AG09319 (cell line): ENCODE results near the gene TMCO1.
"Not testable (repeated sequence)": the region's sequence is repeated elsewhere in the genome, so short reads cannot be mapped to it uniquely, and the experiment has no call there.

Source experiments
- DNase-seq: peaks from one replicate; pipeline ENCODE4 v3.0.0-alpha.2; 2010; ENCODE audit warnings: low read depth; ENCODE audit errors: extremely low read depth
- TF ChIP-seq, protein P1 (sequence below): IDR thresholded peaks from 2 replicates; pipeline ENCODE4 v1.5.1; 2011; ENCODE audit warnings: low read depth, mild to moderate bottlenecking, inconsistent platforms, low read length, moderate library complexity

The TMCO1 gene

DNA sequence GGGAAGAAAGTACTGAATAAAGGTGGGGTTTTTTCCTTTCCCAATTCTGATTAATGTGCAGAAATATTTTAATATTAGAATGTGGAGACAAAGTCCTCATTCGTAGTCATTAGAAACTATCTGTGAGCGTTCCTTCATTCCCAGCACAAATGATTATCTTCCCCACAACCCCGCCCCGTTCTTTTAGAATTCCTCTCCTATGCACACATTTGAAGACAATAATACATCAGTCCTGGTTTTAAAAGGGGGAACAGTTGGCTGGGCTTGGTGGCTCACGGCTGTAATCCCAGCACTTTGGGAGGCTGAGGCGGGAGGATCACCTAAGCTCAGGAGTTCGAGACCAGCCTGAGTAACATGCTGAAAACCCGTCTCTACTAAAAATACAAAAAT is 71.2 kb downstream of the TMCO1 start:
- TF ChIP-seq, protein P1, sequence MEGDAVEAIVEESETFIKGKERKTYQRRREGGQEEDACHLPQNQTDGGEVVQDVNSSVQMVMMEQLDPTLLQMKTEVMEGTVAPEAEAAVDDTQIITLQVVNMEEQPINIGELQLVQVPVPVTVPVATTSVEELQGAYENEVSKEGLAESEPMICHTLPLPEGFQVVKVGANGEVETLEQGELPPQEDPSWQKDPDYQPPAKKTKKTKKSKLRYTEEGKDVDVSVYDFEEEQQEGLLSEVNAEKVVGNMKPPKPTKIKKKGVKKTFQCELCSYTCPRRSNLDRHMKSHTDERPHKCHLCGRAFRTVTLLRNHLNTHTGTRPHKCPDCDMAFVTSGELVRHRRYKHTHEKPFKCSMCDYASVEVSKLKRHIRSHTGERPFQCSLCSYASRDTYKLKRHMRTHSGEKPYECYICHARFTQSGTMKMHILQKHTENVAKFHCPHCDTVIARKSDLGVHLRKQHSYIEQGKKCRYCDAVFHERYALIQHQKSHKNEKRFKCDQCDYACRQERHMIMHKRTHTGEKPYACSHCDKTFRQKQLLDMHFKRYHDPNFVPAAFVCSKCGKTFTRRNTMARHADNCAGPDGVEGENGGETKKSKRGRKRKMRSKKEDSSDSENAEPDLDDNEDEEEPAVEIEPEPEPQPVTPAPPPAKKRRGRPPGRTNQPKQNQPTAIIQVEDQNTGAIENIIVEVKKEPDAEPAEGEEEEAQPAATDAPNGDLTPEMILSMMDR = no peak
- no peak for DNase-seq

- TF ChIP-seq, protein P1 = no peak
- DNase-seq = peak; percentile 89
Measured at GRCh38 chr1:165696625-165697100, 72.0 kb downstream of the TMCO1 start.

DNA sequence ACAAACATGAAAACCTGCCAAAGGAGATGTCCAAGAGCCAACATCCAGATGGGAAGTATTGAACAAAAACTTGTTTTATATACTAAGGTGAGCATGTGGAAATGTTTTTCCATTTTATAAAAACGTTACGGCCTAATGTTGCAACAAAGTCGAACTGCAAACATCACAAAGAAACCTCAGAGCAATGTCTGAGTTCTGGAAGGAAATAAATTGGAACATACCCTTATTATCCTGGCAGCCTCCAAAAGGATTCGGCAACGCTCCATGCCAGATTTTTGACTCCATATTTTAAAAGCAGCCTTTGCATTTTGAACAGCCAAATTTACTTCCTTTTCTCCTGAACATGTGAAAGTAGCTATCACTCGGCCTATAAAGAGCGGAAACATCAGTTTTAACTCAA is 73.6 kb downstream of the TMCO1 start:
- TF ChIP-seq, protein P1 = no peak
- no peak for DNase-seq

DNA sequence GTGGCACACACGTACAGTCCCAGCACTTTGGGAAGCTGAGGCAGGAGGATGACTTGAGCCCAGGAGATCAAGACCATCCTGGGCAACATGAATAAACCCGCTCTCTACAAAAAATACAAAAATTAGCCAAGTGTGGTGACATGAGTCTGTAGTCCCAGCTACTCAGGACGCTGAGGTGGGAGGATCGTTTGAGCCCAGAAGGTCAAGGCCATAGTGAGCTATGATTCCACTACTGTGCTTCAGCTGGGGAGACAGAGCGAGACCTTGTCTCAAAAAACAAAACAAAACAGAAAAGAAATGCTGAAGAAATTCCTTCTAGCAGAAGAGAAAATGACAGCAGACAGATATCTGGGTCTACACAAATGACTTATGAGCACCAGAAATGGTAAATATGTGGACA is 80.6 kb downstream of the TMCO1 start:
- TF ChIP-seq, protein P1 = no peak

GRCh38 chr1:165686971-165687433 is 81.7 kb downstream of the TMCO1 start:
- TF ChIP-seq, protein P1 = no peak

More for the DNA sequence above, 80.6 kb downstream of the TMCO1 start:
- DNase-seq = no peak

DNA sequence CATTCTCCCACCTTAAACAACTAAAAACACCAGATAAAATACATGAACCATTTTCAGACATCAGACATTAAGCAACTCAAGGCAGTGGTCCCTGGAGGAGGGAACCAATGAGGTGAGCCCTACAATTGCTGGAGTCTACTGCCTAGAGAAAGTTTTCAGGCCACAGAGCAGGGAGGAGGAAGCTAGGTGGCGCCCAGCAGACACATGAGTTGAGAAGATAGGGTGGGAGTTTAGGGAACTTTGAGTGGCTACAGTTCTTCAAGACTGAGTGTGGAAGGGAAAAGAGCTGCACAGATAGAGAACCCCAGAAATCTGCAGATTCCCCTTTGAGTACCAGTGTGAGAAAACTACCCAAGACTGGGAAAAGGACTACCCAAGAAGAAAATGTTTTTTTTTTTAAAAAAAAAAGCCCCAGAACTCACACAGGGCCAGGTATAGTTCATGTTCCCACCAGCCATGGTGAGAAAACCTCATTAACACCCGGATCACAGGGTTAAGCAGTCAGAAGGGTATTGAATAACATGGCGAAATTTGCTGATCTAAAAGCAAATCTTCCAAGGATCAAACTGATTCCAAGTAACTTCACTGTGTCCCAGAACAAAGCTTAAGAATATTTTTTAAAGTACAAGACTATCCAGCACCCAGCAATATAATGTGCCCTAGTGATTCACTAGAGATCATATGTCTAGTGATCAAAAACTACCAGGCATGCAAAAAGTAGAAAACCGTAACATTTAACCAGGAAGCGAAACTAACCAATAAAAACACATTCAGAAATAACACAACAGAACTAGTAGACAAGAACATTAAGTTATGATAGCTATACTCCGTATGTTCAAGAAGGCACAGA is 82.3 kb downstream of the TMCO1 start:
- TF ChIP-seq, protein P1 = no peak
- no peak for DNase-seq

More at GRCh38 chr1:165686971-165687433, 81.7 kb downstream of the TMCO1 start:
- no peak for DNase-seq

GRCh38 chr1:165683848-165684485 is 84.7 kb downstream of the TMCO1 start:
- TF ChIP-seq, protein P1 = no peak
- no peak for DNase-seq

DNA sequence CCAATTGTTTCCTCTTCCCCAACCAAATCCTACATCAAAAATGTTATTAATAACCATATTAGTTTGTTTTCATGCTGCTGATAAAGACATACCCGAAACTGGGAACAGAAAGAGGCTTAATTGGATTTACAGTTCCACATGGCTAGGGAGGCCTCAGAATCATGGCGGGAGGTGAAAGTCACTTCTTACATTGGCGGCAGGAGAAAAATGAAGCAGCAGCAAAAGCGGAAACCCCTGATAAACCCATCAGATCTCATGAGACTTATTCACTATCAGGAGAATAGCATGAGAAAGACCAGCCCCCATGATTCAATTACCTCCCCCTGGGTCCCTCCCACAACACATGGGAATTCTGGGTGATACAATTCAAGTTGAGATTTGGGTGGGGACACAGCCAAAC is 87.9 kb downstream of the TMCO1 start:
- DNase-seq = not testable (repeated sequence)
